HG03097 (cell line): Measurements from ENCODE around the gene MED26.

Source experiments
- ATAC-seq: cut with Tn5 transposase; IDR thresholded peaks from one replicate; pipeline ENCODE4 v1.9.1; 2021; ENCODE audit not compliant: unreplicated experiment, low FRiP score

MED26 gene

GRCh38 chr19:16591803-16592556 lies 36.0 kb downstream of the MED26 start:
- ATAC-seq = no peak

GRCh38 chr19:16590876-16591802 lies 36.9 kb downstream of the MED26 start:
- no peak for ATAC-seq

GRCh38 chr19:16589917-16590316 lies 38.1 kb downstream of the MED26 start:
- no peak for ATAC-seq

DNA sequence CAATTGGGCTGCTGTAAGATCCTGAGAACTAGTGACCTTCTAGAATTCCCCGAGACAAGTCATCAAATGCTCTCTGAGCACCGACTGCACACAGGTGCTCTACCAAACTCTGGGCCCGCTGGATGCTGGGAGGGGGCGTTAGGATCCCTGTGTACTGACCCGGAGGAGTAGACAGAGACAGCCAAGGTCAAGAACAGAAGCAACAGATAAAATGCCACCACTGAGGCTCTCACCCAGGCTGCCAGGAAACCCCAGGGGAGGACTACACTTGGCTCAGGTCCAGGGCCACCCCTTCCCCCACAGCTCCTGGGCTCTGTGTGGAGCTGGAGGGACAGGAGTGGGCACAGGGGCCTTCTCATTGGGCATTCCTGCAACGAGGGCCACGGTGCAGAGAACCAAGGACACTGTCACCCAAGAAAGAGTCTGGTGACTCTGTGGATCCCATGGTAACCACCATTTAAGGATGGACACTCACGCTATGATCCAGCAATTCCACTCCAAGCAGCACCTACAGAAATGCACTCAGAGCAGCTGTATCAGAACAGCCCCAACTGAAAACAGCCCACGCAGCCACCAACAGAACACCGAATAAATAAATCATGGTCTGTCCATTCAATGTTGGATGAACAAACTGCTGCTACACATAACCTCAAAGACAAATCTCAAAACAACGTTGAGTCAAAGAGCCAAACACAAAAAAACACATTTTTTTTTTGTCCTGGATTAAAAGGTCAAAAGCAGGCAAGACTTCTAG lies 39.0 kb downstream of the MED26 start:
- peak; percentile 11 for ATAC-seq

DNA sequence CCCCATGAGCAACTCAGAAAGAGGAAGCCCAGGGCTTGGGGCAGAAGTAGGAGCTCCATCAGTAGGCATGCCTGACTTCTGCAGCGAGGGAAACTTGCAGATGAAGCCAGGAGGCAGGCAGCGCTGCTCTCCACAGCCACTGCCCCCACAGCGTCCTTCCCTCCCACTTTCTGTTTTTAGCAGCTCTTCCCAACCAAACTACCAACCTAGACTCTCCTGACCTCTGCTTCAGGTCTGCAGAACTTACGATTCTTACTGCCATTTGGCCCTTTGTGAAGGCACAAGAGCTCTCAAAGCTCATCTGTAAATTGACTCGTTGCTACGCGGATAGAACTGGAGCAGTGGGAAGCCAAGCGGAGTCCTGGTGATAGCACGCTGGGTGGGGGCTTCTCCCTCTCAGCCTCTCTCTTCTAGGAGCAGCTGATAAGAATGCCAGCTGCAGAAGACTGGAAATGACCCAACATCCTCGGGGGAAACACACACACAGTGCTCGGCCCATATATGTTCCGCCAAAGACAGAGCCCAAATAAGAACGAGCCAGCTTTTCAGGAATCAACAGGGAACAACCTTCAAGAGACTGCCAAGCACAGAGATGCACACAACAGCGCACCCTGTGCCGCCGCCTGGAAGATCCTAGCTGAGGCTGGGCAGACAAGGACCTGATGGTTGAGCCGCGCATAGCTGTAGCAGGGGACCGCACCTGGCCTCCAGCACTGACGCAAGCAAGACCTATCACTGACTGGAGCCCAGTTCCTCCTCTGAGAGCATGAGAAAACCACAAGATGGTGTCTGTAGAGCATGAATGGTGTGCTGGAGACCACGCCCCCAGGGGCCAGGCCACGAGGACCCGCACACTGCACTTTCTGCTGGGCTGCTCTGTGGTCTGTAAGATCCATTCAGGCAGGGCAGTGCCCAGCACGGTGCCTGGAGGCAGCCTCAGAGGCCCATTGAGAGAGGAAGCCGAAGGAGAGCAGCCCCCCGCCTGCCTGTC lies 39.9 kb downstream of the MED26 start:
- ATAC-seq = peak; percentile 29

DNA sequence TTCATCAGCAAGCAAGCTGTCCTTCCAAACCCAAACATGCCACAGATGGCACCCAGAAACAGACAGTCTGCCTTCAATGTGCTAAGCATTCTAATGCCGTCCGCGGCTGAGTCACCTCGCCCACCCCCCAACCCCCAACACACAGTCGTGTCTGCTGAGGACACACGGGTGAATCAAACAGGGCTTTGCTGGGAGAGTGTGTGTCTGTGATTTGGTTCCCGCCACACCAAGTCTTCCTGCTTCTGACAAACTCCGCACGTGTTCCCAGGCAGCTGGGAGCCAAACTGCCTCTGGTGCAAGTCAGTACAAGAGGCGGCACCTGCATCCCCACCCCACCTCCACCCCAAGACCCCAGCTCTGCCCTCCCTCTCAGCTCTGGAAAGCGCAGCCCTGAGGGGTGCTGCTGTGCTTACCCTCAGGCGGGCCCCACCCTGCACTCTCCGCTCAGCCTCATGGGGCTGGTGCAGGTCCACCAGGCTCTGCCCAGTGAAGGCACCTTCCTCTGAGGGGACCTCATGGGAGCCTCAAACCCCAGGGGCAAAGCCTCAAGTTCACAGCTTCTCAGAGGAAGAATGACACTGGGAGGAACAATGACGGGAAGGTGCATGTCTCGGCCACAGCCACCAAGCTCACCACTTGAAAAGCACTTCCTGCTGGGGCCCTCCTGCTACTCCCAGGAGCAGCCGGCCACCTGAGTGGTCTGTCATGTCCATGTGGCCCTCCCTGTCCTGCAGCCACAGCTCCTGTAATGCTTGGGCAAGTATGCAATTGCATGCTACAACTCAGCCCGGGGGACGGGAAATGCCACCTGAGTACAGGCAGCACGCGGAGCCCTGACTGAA lies 40.8 kb downstream of the MED26 start:
- peak; percentile 20 for ATAC-seq

DNA sequence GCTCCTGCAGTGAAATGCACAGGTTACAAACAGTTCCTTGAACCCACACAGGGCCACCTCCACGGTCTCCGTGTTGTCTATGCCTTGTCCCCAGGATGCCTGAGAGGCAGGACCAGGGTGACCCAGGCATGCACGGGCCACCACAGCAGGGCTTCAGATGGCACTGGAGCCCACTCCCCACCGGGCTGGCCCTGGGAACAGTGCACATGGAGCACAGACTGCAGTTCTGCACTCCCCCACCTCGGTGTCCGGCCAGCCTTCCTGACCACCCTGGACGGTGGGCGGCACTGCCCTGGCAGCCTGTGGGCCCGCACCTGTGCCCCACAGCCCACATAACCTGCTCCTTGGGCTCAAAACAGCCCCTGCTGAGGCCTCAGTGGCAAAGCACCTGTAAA lies 41.5 kb downstream of the MED26 start:
- ATAC-seq = no peak

- ATAC-seq = peak; percentile 30
Measured at GRCh38 chr19:16585808-16586476, 42.1 kb downstream of the MED26 start.

GRCh38 chr19:16585094-16585801 lies 42.8 kb downstream of the MED26 start:
- no peak for ATAC-seq

GRCh38 chr19:16584248-16585093 lies 43.5 kb downstream of the MED26 start:
- ATAC-seq = peak; percentile 35

DNA sequence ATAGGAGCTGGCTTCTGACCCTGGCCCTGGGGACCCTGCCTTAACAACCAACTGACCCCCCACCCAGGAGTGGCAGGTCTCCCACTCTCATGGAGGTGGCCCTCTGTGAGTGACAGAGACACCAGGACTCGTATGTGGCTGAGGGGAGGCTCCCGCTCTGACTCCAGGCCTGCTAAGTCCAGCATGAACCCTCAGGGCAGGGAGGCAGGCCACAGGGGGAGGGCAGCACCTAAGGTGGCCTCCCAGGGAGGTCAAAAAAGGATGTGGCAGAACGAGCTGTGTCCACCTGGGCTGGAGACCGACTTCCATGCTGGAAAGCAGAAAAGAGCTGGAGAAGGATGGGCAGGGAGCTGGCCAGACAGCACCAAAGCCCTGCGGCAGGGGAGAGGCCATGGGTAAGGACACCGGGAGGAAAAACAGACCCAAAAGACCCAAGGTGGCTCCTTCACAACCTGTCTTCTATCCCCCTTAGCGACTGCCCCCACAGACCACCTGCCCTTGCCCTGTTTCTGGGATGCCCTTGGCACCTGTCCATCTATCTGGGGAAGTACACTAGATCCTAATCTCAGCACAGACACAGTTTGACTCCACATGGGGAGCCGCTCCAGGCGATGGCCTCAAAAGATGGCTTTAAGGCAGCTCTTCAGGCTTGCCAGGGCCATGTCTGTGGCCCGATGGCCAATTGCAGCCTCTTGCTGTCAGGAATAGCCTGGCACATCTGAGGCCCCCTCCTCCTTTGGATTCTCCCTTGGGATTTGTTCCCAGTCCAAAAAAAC lies 45.3 kb downstream of the MED26 start:
- ATAC-seq = no peak

- no peak for ATAC-seq
Measured at GRCh38 chr19:16581971-16582343, 46.0 kb downstream of the MED26 start.

DNA sequence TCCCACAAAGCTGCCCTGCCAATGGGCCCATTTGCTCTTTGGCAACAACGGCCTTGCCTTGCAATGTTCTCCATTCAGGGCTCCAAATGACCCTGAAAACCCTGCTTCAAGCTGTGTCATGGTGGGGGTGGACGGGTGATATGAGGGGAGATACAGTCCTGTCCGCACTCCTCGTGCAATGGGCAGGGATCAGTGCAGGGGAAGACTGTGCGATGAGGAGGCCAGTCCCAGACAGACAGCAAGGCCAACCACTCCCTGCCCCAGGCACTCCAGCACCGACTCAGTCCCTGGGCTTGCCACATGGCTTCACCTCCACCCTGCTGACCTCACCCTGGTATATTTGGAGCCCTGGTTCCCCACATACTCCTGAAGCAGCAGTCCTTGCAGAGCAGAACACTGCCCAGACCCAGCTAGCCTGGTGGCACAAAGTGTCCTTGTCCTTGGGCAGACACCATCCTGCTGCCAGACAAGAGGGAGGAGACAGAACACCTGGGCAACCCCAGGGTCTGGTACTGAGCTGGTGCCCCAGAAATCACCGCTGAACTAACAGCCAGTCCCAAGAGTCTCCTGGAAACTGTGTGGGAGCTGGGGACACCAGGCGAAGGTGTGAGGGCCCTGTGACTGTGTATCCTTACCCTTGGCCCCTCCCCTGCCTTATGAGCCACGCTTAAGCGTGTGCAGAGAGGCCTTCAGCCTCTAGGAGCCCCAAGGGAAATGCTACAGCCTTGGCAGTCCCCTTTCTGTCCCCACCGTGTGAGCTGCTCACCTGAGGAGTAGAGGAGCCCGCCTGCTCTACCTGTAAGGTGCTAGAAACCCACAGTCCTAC lies 46.6 kb downstream of the MED26 start:
- no peak for ATAC-seq

GRCh38 chr19:16579381-16579780 lies 48.6 kb downstream of the MED26 start:
- no peak for ATAC-seq

GRCh38 chr19:16577531-16577985 lies 50.4 kb downstream of the MED26 start:
- no peak for ATAC-seq
